GM12878 (cell line): ENCODE measurements around the gene VSX1.

Source experiments
- IRF5 ChIP-seq: fragments of 450-650 bp; IDR thresholded peaks from 2 replicates; pipeline ENCODE4 v1.6.1; 2017; ENCODE audit warnings: borderline replicate concordance
- JUND ChIP-seq: IDR thresholded peaks from 2 replicates; pipeline ENCODE4 v1.6.1; 2012; ENCODE audit warnings: low read depth, mild to moderate bottlenecking, low read length, improper control_type of control experiment, moderate library complexity
- MYC ChIP-seq: IDR thresholded peaks from 2 replicates; pipeline ENCODE4 v1.6.1; 2011; ENCODE audit warnings: mild to moderate bottlenecking, low read length, moderate library complexity, inconsistent platforms; ENCODE audit not compliant: insufficient read depth, insufficient replicate concordance, insufficient read length, severe bottlenecking
- NFYB ChIP-seq: IDR thresholded peaks from 2 replicates; pipeline ENCODE4 v1.6.1; 2011; ENCODE audit warnings: low read depth, mild to moderate bottlenecking, low read length, improper control_type of control experiment, moderate library complexity; ENCODE audit not compliant: insufficient read depth
- POLR2AphosphoS5 ChIP-seq: IDR thresholded peaks from 2 replicates; pipeline ENCODE4 v1.6.1; 2011; ENCODE audit warnings: mild to moderate bottlenecking, low read length, inconsistent platforms
- SP1 ChIP-seq: IDR thresholded peaks from one replicate; pipeline ENCODE4 v1.6.1; 2011; ENCODE audit warnings: low read depth, low read length
- ZNF24 ChIP-seq: fragments of 450-650 bp; IDR thresholded peaks from 2 replicates; pipeline ENCODE4 v1.6.1; 2017; ENCODE audit warnings: antibody characterized with exemption, mild to moderate bottlenecking
- TF ChIP-seq, protein P1 (sequence below): fragments of 450-650 bp; IDR thresholded peaks from 2 replicates; pipeline ENCODE4 v1.6.1; 2017; ENCODE audit warnings: mild to moderate bottlenecking

DNA sequence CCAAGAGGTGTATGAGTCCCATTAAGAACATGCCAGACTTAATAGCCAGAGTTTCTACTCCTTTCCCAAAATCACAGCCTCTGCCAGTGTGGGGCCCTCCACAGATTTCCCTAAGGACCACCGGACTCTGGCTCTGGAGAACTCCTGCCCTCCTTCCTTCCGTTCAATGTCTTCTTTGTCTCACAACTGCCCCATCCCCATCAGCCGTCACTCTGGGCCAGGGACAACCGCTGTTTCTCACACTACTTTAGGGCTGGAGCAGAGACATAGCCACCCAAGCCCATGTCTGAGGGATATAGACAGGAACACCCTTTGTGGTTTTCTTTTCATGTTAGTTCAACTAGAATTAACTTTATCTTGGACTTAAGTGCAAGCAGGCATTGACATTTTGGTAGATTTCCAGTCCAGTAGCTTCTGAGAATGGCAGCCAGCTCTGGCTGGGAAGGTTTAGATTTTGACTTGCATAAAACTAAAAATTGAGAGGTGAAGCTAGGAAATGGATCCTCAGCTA lies 17.3 kb downstream of the VSX1 start:
- TF ChIP-seq ZNF24 (no peak), NFYB (no peak), POLR2AphosphoS5 (no peak), MYC (no peak), SP1 (no peak), JUND (no peak), IRF5 (no peak)
- TF ChIP-seq, protein P1, sequence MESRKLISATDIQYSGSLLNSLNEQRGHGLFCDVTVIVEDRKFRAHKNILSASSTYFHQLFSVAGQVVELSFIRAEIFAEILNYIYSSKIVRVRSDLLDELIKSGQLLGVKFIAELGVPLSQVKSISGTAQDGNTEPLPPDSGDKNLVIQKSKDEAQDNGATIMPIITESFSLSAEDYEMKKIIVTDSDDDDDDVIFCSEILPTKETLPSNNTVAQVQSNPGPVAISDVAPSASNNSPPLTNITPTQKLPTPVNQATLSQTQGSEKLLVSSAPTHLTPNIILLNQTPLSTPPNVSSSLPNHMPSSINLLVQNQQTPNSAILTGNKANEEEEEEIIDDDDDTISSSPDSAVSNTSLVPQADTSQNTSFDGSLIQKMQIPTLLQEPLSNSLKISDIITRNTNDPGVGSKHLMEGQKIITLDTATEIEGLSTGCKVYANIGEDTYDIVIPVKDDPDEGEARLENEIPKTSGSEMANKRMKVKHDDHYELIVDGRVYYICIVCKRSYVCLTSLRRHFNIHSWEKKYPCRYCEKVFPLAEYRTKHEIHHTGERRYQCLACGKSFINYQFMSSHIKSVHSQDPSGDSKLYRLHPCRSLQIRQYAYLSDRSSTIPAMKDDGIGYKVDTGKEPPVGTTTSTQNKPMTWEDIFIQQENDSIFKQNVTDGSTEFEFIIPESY = no peak
